ENCODE measurements around the gene SLC41A2.
"Not testable (repeated sequence)": the region's sequence is repeated elsewhere in the genome, so short reads cannot be mapped to it uniquely, and the experiment has no call there.

Gene SLC41A2

GRCh38 chr12:104977688-104978087, 19.6 kb upstream of the SLC41A2 start:
- H3K27me3 ChIP-seq (replicated peaks; ENCODE audit: control insufficient read depth, insufficient read depth, low read length); H3K9ac ChIP-seq (ENCODE audit: low read length); H3K9me3 ChIP-seq (ENCODE audit: control insufficient read depth, low read length); DNase-seq (ENCODE audit: low read depth); H3K36me3 ChIP-seq (ENCODE audit: control insufficient read depth, insufficient read depth, low read length, severe bottlenecking); H3K4me3 ChIP-seq (ENCODE audit: low read length): not testable (repeated sequence)
- H3K4me1 ChIP-seq (ENCODE audit: control insufficient read depth, insufficient read depth, low read length), result peaks cover 14% of the 10 kb centered on the region

GRCh38 chr12:104976703-104977102, 18.6 kb upstream of the SLC41A2 start:
- H3K4me3 ChIP-seq (ENCODE audit: low read length), result no peak overlapping the region
- no peak for DNase-seq (ENCODE audit: low read depth)

GRCh38 chr12:104975587-104976343, 17.7 kb upstream of the SLC41A2 start:
- Histone ChIP-seq H3K9me3 (ENCODE audit: control insufficient read depth, low read length) (no peaks in the 10 kb centered on the region), H3K4me3 (ENCODE audit: low read length) (no peak overlapping the region), H3K9ac (ENCODE audit: low read length) (no peak overlapping the region), H3K27me3 (replicated peaks; ENCODE audit: control insufficient read depth, insufficient read depth, low read length) (no peaks in the 10 kb centered on the region), H3K4me1 (ENCODE audit: control insufficient read depth, insufficient read depth, low read length) (peaks cover 24% of the 10 kb centered on the region), H3K36me3 (ENCODE audit: control insufficient read depth, insufficient read depth, low read length, severe bottlenecking) (no peaks in the 10 kb centered on the region)
- peak; percentile 65 for DNase-seq (ENCODE audit: low read depth)

More at GRCh38 chr12:104976703-104977102, 18.6 kb upstream of the SLC41A2 start:
- peaks cover 16% of the 10 kb centered on the region for H3K4me1 ChIP-seq (ENCODE audit: control insufficient read depth, insufficient read depth, low read length)
- no peaks in the 10 kb centered on the region for H3K9me3 ChIP-seq (ENCODE audit: control insufficient read depth, low read length)
- no peak overlapping the region for H3K9ac ChIP-seq (ENCODE audit: low read length)
- H3K36me3 ChIP-seq (ENCODE audit: control insufficient read depth, insufficient read depth, low read length, severe bottlenecking), result no peaks in the 10 kb centered on the region
- H3K27me3 ChIP-seq (replicated peaks; ENCODE audit: control insufficient read depth, insufficient read depth, low read length), result no peaks in the 10 kb centered on the region

DNA sequence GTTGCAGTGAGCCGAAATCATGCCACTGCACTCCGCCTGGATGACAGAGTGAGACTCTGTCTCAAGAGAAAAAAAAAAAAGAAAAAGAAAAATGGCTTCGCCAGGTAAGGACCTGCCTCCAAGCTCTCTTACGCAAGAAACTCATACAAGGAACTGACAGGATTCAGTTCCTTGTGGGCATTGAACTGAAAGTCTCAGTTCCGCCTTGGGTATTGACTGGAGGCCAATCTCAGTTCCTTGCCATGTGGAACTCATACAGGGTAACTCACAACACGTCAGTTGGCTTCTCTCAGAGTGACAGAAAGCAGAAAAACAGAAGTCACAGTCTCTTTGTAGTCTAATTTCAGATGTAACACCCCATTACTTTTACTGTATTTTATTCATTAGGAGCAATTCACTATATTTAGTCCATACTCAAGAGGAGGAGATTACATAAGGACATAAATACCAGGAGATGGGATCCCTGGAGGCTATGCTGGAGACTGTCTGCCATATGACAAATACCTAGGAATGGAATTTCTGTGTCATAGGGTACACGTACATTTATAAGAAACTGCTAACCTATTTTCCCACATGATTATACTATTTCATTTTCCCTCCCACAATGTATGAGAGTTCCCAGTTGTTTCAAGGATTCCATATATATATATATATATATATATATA, 16.7 kb upstream of the SLC41A2 start:
- Histone ChIP-seq H3K4me3 (ENCODE audit: low read length) (no peak overlapping the region), H3K4me1 (ENCODE audit: control insufficient read depth, insufficient read depth, low read length) (peaks cover 24% of the 10 kb centered on the region), H3K9me3 (ENCODE audit: control insufficient read depth, low read length) (no peaks in the 10 kb centered on the region), H3K36me3 (ENCODE audit: control insufficient read depth, insufficient read depth, low read length, severe bottlenecking) (no peaks in the 10 kb centered on the region), H3K27me3 (replicated peaks; ENCODE audit: control insufficient read depth, insufficient read depth, low read length) (no peaks in the 10 kb centered on the region), H3K9ac (ENCODE audit: low read length) (no peak overlapping the region)
- DNase-seq (ENCODE audit: low read depth), result no peak

DNA sequence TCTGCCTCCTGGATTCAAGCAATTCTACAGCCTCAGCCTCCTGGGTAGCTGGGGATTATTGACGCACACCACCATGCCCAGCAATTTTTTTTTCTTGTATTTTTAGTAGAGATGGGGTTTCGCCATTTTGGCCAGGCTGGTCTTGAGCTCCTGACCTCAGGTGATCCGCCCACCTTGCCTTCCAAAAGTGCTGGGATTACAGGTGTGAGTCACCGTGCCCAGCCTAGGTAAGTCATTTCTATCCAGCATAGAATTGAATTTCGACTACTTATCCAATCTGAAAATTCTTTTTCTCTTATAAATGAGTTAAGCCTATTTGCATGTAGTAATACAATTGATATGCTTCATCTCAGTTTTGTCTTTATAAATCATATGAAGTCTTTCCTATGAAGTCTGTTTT, 15.2 kb upstream of the SLC41A2 start:
- no peak overlapping the region for H3K4me3 ChIP-seq (ENCODE audit: low read length)

GRCh38 chr12:104971306-104971705, 13.2 kb upstream of the SLC41A2 start:
- Histone ChIP-seq H3K27me3 (replicated peaks; ENCODE audit: control insufficient read depth, insufficient read depth, low read length) (no peaks in the 10 kb centered on the region), H3K4me1 (ENCODE audit: control insufficient read depth, insufficient read depth, low read length) (peaks cover 27% of the 10 kb centered on the region), H3K4me3 (ENCODE audit: low read length) (no peak overlapping the region), H3K36me3 (ENCODE audit: control insufficient read depth, insufficient read depth, low read length, severe bottlenecking) (no peaks in the 10 kb centered on the region), H3K9ac (ENCODE audit: low read length) (no peak overlapping the region), H3K9me3 (ENCODE audit: control insufficient read depth, low read length) (no peaks in the 10 kb centered on the region)
- peak; percentile 51 for DNase-seq (ENCODE audit: low read depth)

More for the DNA sequence above, 15.2 kb upstream of the SLC41A2 start:
- Histone ChIP-seq H3K9me3 (ENCODE audit: control insufficient read depth, low read length) (no peaks in the 10 kb centered on the region), H3K27me3 (replicated peaks; ENCODE audit: control insufficient read depth, insufficient read depth, low read length) (no peaks in the 10 kb centered on the region), H3K4me1 (ENCODE audit: control insufficient read depth, insufficient read depth, low read length) (peaks cover 24% of the 10 kb centered on the region), H3K36me3 (ENCODE audit: control insufficient read depth, insufficient read depth, low read length, severe bottlenecking) (no peaks in the 10 kb centered on the region), H3K9ac (ENCODE audit: low read length) (no peak overlapping the region)
- no peak for DNase-seq (ENCODE audit: low read depth)

- no peaks in the 10 kb centered on the region for H3K27me3 ChIP-seq (replicated peaks; ENCODE audit: control insufficient read depth, insufficient read depth, low read length)
- no peaks in the 10 kb centered on the region for H3K36me3 ChIP-seq (ENCODE audit: control insufficient read depth, insufficient read depth, low read length, severe bottlenecking)
- no peak overlapping the region for H3K9ac ChIP-seq (ENCODE audit: low read length)
- H3K9me3 ChIP-seq (ENCODE audit: control insufficient read depth, low read length), result peaks cover 4% of the 10 kb centered on the region
- no peak overlapping the region for H3K4me3 ChIP-seq (ENCODE audit: low read length)
- DNase-seq (ENCODE audit: low read depth), result no peak
- peaks cover 13% of the 10 kb centered on the region for H3K4me1 ChIP-seq (ENCODE audit: control insufficient read depth, insufficient read depth, low read length)
Observed at GRCh38 chr12:104969343-104969742, 11.3 kb upstream of the SLC41A2 start.

GRCh38 chr12:104966677-104967076, 8.6 kb upstream of the SLC41A2 start:
- peaks cover 4% of the 10 kb centered on the region for H3K9me3 ChIP-seq (ENCODE audit: control insufficient read depth, low read length)
- no peaks in the 10 kb centered on the region for H3K27me3 ChIP-seq (replicated peaks; ENCODE audit: control insufficient read depth, insufficient read depth, low read length)
- H3K4me1 ChIP-seq (ENCODE audit: control insufficient read depth, insufficient read depth, low read length), result peaks cover 11% of the 10 kb centered on the region
- DNase-seq (ENCODE audit: low read depth), result no peak
- H3K9ac ChIP-seq (ENCODE audit: low read length), result no peak overlapping the region
- no peak overlapping the region for H3K4me3 ChIP-seq (ENCODE audit: low read length)
- no peaks in the 10 kb centered on the region for H3K36me3 ChIP-seq (ENCODE audit: control insufficient read depth, insufficient read depth, low read length, severe bottlenecking)

DNA sequence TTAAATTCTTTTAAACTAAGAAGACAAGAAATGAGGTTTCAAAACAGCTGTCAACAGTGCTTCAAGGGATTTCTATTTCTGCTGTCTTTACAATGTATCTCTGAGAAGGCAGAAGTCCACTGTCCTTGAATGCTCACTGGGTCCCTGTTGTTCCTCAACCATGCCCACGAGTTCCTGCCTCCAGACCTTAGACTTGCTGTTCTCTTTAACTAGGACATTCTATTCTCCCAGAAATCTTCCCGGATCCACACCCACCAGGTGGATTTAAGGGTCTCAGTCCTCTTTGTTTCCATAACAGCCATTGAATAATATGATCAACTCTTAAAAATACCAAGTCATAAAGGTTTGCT, 6.7 kb upstream of the SLC41A2 start:
- H3K4me1 ChIP-seq (ENCODE audit: control insufficient read depth, insufficient read depth, low read length), result peaks cover 7% of the 10 kb centered on the region
- no peak overlapping the region for H3K4me3 ChIP-seq (ENCODE audit: low read length)
- H3K27me3 ChIP-seq (replicated peaks; ENCODE audit: control insufficient read depth, insufficient read depth, low read length), result no peaks in the 10 kb centered on the region
- H3K9ac ChIP-seq (ENCODE audit: low read length), result no peak overlapping the region
- H3K9me3 ChIP-seq (ENCODE audit: control insufficient read depth, low read length), result peaks cover 4% of the 10 kb centered on the region
- DNase-seq (ENCODE audit: low read depth), result no peak
- no peaks in the 10 kb centered on the region for H3K36me3 ChIP-seq (ENCODE audit: control insufficient read depth, insufficient read depth, low read length, severe bottlenecking)

DNA sequence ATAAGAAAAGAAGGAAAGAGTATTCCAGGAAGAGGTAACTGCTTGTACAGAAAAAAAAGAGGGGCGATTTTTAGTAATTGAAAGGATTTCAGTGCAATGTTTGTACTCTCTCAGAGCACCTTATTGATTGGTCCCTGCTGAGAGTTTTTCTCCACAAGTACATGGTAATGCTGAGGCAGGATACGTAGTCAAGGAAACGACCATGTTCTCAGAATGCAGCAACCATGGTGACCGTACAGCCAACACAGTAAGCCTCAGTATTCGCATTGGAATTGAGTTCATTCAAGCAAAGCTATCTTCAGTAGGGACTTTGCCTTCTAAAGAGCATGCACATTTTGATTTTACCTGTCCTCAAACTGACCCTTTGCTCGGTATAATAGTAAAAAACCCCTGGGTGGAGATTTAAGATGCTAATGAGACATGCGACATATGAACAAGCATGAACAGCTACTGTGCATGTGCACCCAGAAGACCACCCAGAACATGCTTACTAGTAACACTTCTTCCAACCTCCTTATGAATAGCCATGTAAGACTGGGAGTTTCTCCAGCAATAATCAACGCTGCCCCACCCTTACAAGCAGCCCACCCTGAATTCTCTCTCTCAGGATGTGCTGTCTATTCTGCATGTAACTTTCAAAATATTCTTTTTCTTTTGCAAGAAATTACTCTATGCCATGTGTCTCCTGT, 6.2 kb upstream of the SLC41A2 start:
- H3K4me3 ChIP-seq (ENCODE audit: low read length), result no peak overlapping the region
- H3K9me3 ChIP-seq (ENCODE audit: control insufficient read depth, low read length), result peaks cover 4% of the 10 kb centered on the region
- no peak for DNase-seq (ENCODE audit: low read depth)
- H3K27me3 ChIP-seq (replicated peaks; ENCODE audit: control insufficient read depth, insufficient read depth, low read length), result no peaks in the 10 kb centered on the region
- no peaks in the 10 kb centered on the region for H3K36me3 ChIP-seq (ENCODE audit: control insufficient read depth, insufficient read depth, low read length, severe bottlenecking)
- peaks cover 12% of the 10 kb centered on the region for H3K4me1 ChIP-seq (ENCODE audit: control insufficient read depth, insufficient read depth, low read length)
- no peak overlapping the region for H3K9ac ChIP-seq (ENCODE audit: low read length)

- H3K27me3 ChIP-seq (replicated peaks; ENCODE audit: control insufficient read depth, insufficient read depth, low read length), result no peaks in the 10 kb centered on the region
- H3K4me3 ChIP-seq (ENCODE audit: low read length), result no peak overlapping the region
- peaks cover 4% of the 10 kb centered on the region for H3K9me3 ChIP-seq (ENCODE audit: control insufficient read depth, low read length)
- DNase-seq (ENCODE audit: low read depth), result no peak
- H3K36me3 ChIP-seq (ENCODE audit: control insufficient read depth, insufficient read depth, low read length, severe bottlenecking), result no peaks in the 10 kb centered on the region
- no peak overlapping the region for H3K9ac ChIP-seq (ENCODE audit: low read length)
- peaks cover 18% of the 10 kb centered on the region for H3K4me1 ChIP-seq (ENCODE audit: control insufficient read depth, insufficient read depth, low read length)
Observed at GRCh38 chr12:104963757-104964156, 5.7 kb upstream of the SLC41A2 start.

Measured in adipocyte (in vitro differentiated cells).